ENCODE data around the gene HOXA5. TPM values are rescaled to one million over a fixed set of nuclear protein-coding genes. Genes with fewer than 3 reads are reported as not detected.

HOXA5 gene
- polyA plus RNA-seq, 4 donors: 76.3 to 92.8 (median 81.6) TPM

GRCh38 chr7:27139334-27140125 is 4.0 kb downstream of the HOXA5 start:
- no peak for DNase-seq (ENCODE audit: low read depth in 4 of 4, low spot score in 3 of 4)

- DNase-seq (ENCODE audit: low read depth in 4 of 4, low spot score in 3 of 4): no peak
These were observed 4.5 kb downstream of the HOXA5 start for GRCh38 chr7:27138985-27139333.

- DNase-seq (ENCODE audit: low read depth in 4 of 4, low spot score in 3 of 4): no peak
These were observed 5.0 kb downstream of the HOXA5 start for GRCh38 chr7:27138472-27138871.

GRCh38 chr7:27137640-27138315 is 5.7 kb downstream of the HOXA5 start:
- DNase-seq (ENCODE audit: low read depth in 4 of 4, low spot score in 3 of 4): no peak

GRCh38 chr7:27134392-27134791 is 9.1 kb downstream of the HOXA5 start:
- no peak for DNase-seq (ENCODE audit: low read depth in 4 of 4, low spot score in 3 of 4)

GRCh38 chr7:27133409-27134231 is 9.9 kb downstream of the HOXA5 start:
- DNase-seq (ENCODE audit: low read depth in 4 of 4, low spot score in 3 of 4): no peak

- no peak for DNase-seq (ENCODE audit: low read depth in 4 of 4, low spot score in 3 of 4)
These were observed 10.5 kb downstream of the HOXA5 start for GRCh38 chr7:27132978-27133377.

- DNase-seq (ENCODE audit: low read depth in 4 of 4, low spot score in 3 of 4): no peak
These were observed 11.3 kb downstream of the HOXA5 start for GRCh38 chr7:27132214-27132613.

- no peak for DNase-seq (ENCODE audit: low read depth in 4 of 4, low spot score in 3 of 4)
These were observed 12.1 kb downstream of the HOXA5 start for GRCh38 chr7:27131390-27131819.

- peak in 2 of 4 donors; percentile 84 for DNase-seq (ENCODE audit: low read depth in 4 of 4, low spot score in 3 of 4)
These were observed 12.7 kb downstream of the HOXA5 start, which contains the start of gene HOXA4 for GRCh38 chr7:27130540-27131389. Gene HOXA4, minus strand, starts transcription at chr7:27130757. Its CDS starts 24 bp downstream, at chr7:27130733.

GRCh38 chr7:27129729-27130539 is 13.5 kb downstream of the HOXA5 start:
- DNase-seq (ENCODE audit: low read depth in 4 of 4, low spot score in 3 of 4): no peak

GRCh38 chr7:27128776-27129728 is 14.4 kb downstream of the HOXA5 start:
- no peak for DNase-seq (ENCODE audit: low read depth in 4 of 4, low spot score in 3 of 4)

- DNase-seq (ENCODE audit: low read depth in 4 of 4, low spot score in 3 of 4): no peak
These were observed 15.4 kb downstream of the HOXA5 start for GRCh38 chr7:27128034-27128433.

GRCh38 chr7:27126596-27127327 is 16.7 kb downstream of the HOXA5 start:
- no peak for DNase-seq (ENCODE audit: low read depth in 4 of 4, low spot score in 3 of 4)

GRCh38 chr7:27125986-27126394 is 17.5 kb downstream of the HOXA5 start:
- no peak for DNase-seq (ENCODE audit: low read depth in 4 of 4, low spot score in 3 of 4)

GRCh38 chr7:27124902-27125689 is 18.4 kb downstream of the HOXA5 start:
- DNase-seq (ENCODE audit: low read depth in 4 of 4, low spot score in 3 of 4): no peak

All from left renal pelvis (tissue), 4 donors.